Breast epithelium (tissue), 4 donors: ENCODE results near the gene CCNJL. TPM values are rescaled to one million over a fixed set of nuclear protein-coding genes. Genes with fewer than 3 reads are reported as not detected.
A peak's percentile ranks its signal among the peaks of the same experiment; 100 is the strongest.

ENCODE experiments used
- DNase-seq, 2 donors: peaks; one replicate each; pipeline ENCODE4 v3.0.0-alpha.2; 2019; ENCODE audit warnings: low spot score in 2 of 2
- H3K27ac ChIP-seq, 2 donors: fragments of 200-600 bp; sonication (generic) in 1 of 2; one replicate each; pipeline ENCODE4 v1.5.1; 2016 to 2019; ENCODE audit warnings: mild to moderate bottlenecking in 1 of 2
- H3K27me3 ChIP-seq, 2 donors: fragments of 200-600 bp; sonication (generic) in 1 of 2; one replicate each; pipeline versions ENCODE4 v1.5.1 to v1.6.0; 2017 to 2019; ENCODE audit warnings: control low read depth in 1 of 2, mild to moderate bottlenecking in 1 of 2
- H3K36me3 ChIP-seq: fragments of 200-600 bp; one replicate; pipeline ENCODE4 v1.5.1; 2019
- H3K4me1 ChIP-seq, 2 donors: fragments of 200-600 bp; sonication (generic); one replicate each; pipeline ENCODE4 v1.5.1; 2016 to 2019; ENCODE audit warnings: control low read depth in 1 of 2
- H3K4me3 ChIP-seq, 3 donors: fragments of 200-600 bp; sonication (generic); 1 replicate in 2 of 3; 2 replicates in 1 of 3; pipeline ENCODE4 v1.5.1; 2016 to 2019; ENCODE audit warnings: mild to moderate bottlenecking in 3 of 3, moderate library complexity in 2 of 3
- H3K9me3 ChIP-seq, 2 donors: fragments of 200-600 bp; sonication (generic) in 1 of 2; one replicate each; pipeline ENCODE4 v1.5.1; 2016 to 2019; ENCODE audit warnings: control low read depth in 1 of 2
- POLR2A ChIP-seq: fragments of 450-650 bp; IDR thresholded peaks from one replicate; pipeline ENCODE4 v1.6.1; 2016; ENCODE audit warnings: antibody characterized with exemption, mild to moderate bottlenecking, moderate library complexity
- POLR2AphosphoS5 ChIP-seq, 3 donors: sonication (generic); formaldehyde crosslinking; IDR thresholded peaks; one replicate each; pipeline ENCODE4 v1.6.1; 2017; ENCODE audit warnings: antibody characterized with exemption in 3 of 3
- intact Hi-C: fragments of 100-400 bp; cut with DNase I; formaldehyde crosslinking; loops from one replicate; pipeline ENCODE4 v1.15.1; 2023; ENCODE audit warnings: low total_unique reads
- total RNA-seq, 3 donors: library from RNA; depleted of rRNA; stranded (reverse); fragments of >200 nt; gene quantifications; one replicate each; pipeline ENCODE4 v1.1.0, GENCODE V29; 2016
- TF ChIP-seq, protein P1 (sequence below), 3 donors: fragments of 450-650 bp; IDR thresholded peaks; one replicate each; pipeline ENCODE4 v1.5.1; 2016 to 2017; ENCODE audit warnings: antibody characterized with exemption in 3 of 3, mild to moderate bottlenecking in 3 of 3, moderate library complexity in 3 of 3

Gene CCNJL
- total RNA-seq, 3 donors from 2014 or later: 0.32 to 4.2 (median 3.6) TPM

DNA sequence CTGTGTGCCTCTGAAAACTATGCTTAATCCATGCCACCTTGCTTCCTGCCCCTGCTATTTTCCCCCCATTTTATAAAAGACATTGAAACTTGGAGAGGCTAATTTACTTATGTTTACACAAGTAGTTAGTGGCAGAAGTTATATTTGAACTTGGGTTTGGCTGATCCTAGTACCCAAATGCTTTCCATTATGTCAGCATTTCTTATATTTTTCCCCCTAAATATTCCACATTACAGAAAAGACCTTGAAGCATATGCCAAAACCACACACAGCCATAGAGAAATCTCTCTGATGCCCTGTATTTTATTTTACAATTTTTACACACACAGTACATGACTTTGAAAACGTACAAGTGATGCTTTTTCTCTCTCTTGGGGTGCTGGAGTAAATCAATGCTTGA is 46.9 kb upstream of the CCNJL start:
- Histone ChIP-seq H3K9me3 (no peaks in the 10 kb centered on the region), H3K27me3 (no peaks in the 10 kb centered on the region), H3K4me3 (no peak overlapping the region), H3K27ac (peak overlapping the region in 1 of 2 donors; percentile 22), H3K36me3 (no peaks in the 10 kb centered on the region), H3K4me1 (peaks cover 0 to 5% of the 10 kb centered on the region in 2 donors)
- DNase-seq: no peak
- no peak for TF ChIP-seq POLR2AphosphoS5 (IDR thresholded peaks at IDR 0.05)
- no peak for TF ChIP-seq POLR2A
- TF ChIP-seq, protein P1, sequence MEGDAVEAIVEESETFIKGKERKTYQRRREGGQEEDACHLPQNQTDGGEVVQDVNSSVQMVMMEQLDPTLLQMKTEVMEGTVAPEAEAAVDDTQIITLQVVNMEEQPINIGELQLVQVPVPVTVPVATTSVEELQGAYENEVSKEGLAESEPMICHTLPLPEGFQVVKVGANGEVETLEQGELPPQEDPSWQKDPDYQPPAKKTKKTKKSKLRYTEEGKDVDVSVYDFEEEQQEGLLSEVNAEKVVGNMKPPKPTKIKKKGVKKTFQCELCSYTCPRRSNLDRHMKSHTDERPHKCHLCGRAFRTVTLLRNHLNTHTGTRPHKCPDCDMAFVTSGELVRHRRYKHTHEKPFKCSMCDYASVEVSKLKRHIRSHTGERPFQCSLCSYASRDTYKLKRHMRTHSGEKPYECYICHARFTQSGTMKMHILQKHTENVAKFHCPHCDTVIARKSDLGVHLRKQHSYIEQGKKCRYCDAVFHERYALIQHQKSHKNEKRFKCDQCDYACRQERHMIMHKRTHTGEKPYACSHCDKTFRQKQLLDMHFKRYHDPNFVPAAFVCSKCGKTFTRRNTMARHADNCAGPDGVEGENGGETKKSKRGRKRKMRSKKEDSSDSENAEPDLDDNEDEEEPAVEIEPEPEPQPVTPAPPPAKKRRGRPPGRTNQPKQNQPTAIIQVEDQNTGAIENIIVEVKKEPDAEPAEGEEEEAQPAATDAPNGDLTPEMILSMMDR (IDR thresholded peaks at IDR 0.05): no peak
- intact Hi-C loops: no loop called here

DNA sequence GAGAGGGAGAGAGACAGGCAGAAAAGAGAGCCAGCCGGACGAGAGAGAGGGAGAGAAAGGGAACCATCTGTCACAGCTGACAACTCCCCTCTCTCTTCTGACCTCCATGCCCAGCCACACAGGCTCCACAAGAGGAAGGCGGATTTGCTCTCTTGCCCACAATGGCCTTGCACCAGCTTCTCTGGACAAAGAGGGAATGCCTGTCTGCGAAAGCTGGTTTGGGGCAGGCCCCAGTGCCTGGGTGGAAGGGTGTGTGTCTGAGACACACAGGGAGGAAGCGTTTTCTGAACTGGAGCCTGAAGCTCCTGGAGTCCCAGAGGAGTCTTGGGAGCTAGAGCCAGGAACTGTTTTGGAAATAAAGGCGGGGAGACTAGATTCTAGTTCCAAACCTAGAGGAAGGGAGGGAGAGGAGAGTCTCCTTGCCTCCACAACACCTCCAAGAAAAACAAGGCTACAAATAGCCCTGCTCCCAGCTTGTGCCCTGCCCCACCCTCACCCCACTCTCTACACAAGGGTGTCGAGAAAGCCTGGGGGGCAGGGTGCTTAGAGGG is 45.6 kb upstream of the CCNJL start:
- TF ChIP-seq, protein P1 (IDR thresholded peaks at IDR 0.05): no peak
- Histone ChIP-seq H3K36me3 (no peaks in the 10 kb centered on the region), H3K4me3 (no peak overlapping the region), H3K9me3 (no peaks in the 10 kb centered on the region), H3K27ac (peak overlapping the region; percentile 38 to 48), H3K4me1 (no peaks in the 10 kb centered on the region), H3K27me3 (no peaks in the 10 kb centered on the region)
- intact Hi-C loops: no loop called here
- no peak for DNase-seq

DNA sequence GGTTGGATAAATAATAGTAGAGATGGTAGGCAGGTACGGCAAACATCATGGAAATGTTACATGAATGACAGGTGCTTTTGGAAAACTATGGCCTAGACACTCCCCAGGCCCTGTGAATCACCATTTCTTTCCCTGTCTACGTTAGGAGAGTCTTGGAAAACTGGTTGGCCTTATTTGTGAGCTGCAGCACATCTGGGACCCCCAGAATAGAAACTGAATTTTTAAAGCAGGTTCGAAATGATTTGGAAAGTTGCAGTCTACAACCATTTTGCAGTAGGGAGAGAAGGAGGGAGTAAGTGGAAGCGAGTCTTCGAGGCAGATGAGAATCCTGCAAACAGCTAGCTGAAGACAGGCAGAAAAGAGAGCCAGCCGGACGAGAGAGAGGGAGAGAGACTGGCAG is 45.0 kb upstream of the CCNJL start:
- H3K4me3 ChIP-seq: no peak overlapping the region
- H3K36me3 ChIP-seq: no peaks in the 10 kb centered on the region
- H3K27ac ChIP-seq: no peak overlapping the region
- no peaks in the 10 kb centered on the region for H3K9me3 ChIP-seq
- intact Hi-C loops: no loop called here
- no peaks in the 10 kb centered on the region for H3K4me1 ChIP-seq
- no peak for DNase-seq
- no peaks in the 10 kb centered on the region for H3K27me3 ChIP-seq
- TF ChIP-seq, protein P1 (IDR thresholded peaks at IDR 0.05): no peak
- TF ChIP-seq POLR2AphosphoS5 (IDR thresholded peaks at IDR 0.05) (no peak), POLR2A (no peak)

DNA sequence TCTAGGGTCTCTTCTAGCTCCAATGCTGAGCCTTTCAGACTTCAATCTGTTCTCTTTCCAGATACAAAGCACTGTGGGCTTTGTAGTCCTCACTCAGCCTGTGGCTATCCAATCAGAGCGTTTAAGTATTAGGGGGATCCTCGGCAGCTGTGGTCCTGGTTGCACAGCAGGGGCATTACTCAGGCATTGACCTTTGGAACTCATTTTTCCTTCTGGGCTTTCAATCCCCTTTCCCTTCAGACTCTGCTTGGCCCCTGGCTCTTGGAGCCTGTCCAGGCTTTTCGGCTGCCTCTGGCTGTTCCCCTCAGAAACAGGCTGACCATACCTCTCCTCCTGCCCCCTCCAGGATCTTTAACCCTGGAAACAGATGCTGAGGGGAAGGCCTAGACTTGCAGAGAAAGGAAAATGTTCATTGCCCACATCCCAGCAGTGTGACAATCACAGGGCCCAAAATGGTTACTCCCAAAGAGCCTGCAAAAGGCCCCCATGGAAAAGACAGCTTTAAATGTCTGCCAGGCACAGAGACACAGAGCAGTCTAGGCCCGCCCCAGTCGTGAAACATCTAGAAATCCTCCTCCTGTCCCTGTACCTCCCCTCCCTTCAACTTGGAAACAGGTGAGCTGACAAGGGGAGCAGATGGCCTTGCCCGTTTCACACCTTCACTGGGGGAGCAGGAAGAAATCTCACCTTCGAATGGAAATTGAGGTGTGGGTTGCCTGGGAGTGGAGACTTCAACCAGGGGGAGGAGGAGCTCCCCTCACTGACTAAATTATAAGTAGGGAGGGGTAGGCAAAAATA is 44.4 kb upstream of the CCNJL start:
- no peaks in the 10 kb centered on the region for H3K36me3 ChIP-seq
- no peak for DNase-seq
- H3K27me3 ChIP-seq: no peaks in the 10 kb centered on the region
- H3K4me3 ChIP-seq: no peak overlapping the region
- TF ChIP-seq, protein P1 (IDR thresholded peaks at IDR 0.05): no peak
- TF ChIP-seq POLR2A: no peak
- TF ChIP-seq POLR2AphosphoS5 (IDR thresholded peaks at IDR 0.05): no peak
- H3K9me3 ChIP-seq: no peaks in the 10 kb centered on the region
- intact Hi-C loops: no loop called here
- no peaks in the 10 kb centered on the region for H3K4me1 ChIP-seq
- no peak overlapping the region for H3K27ac ChIP-seq

DNA sequence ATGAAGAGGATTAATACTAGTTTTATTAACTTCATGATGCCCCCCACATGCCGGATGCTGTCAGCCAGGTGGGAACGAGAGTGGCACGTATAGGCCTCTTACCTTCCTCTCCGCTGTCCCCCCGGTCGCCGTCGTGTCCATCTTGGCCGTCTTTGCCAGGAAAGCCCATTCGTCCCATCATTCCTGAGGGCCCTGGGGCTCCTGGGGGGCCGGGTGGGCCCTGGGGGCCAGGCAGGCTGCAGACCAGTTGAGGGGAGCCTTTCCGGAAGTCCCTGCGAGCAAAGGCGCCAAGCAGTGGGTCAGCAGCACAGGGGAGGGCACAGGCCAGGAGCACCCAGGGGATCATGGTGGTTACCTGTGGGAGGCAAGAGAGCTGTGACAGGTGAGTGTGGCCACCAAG is 42.3 kb upstream of the CCNJL start:
- intact Hi-C loops: no loop called here
- H3K4me3 ChIP-seq: no peak overlapping the region
- no peaks in the 10 kb centered on the region for H3K9me3 ChIP-seq
- no peak for DNase-seq
- no peaks in the 10 kb centered on the region for H3K36me3 ChIP-seq
- no peaks in the 10 kb centered on the region for H3K27me3 ChIP-seq
- H3K4me1 ChIP-seq: no peaks in the 10 kb centered on the region
- TF ChIP-seq, protein P1 (IDR thresholded peaks at IDR 0.05): no peak
- no peak for TF ChIP-seq POLR2A
- no peak overlapping the region for H3K27ac ChIP-seq
